Measurements from ENCODE around the gene CERK.

The CERK gene

GRCh38 chr22:46767249-46767985 lies 29.4 kb upstream of the CERK start:
- no peak overlapping the region for H3K4me3 ChIP-seq (ENCODE audit: low read length)

GRCh38 chr22:46766611-46767010 lies 28.6 kb upstream of the CERK start:
- no peak for DNase-seq (ENCODE audit: low read depth, low spot score)
- no peak overlapping the region for H3K4me3 ChIP-seq (ENCODE audit: low read length)

More at GRCh38 chr22:46767249-46767985, 29.4 kb upstream of the CERK start:
- DNase-seq (ENCODE audit: low read depth, low spot score) = no peak

- H3K4me3 ChIP-seq (ENCODE audit: low read length) = no peak overlapping the region
- no peak for DNase-seq (ENCODE audit: low read depth, low spot score)
Observed at GRCh38 chr22:46764779-46765485, 26.9 kb upstream of the CERK start.

- DNase-seq (ENCODE audit: low read depth, low spot score) = no peak
- H3K4me3 ChIP-seq (ENCODE audit: low read length) = no peak overlapping the region
Observed at GRCh38 chr22:46764140-46764680, 26.2 kb upstream of the CERK start.

GRCh38 chr22:46763051-46763705 lies 25.1 kb upstream of the CERK start:
- peak; percentile 21 for DNase-seq (ENCODE audit: low read depth, low spot score)
- peak overlapping the region; percentile 78 for H3K4me3 ChIP-seq (ENCODE audit: low read length)

GRCh38 chr22:46762238-46763050 lies 24.4 kb upstream of the CERK start, which contains the start of gene TBC1D22A:
TSS of gene TBC1D22A (plus strand) at chr22:46762650. CDS start at chr22:46762787, 137 bp downstream.
- DNase-seq (ENCODE audit: low read depth, low spot score) = peak; percentile 94
- peak within 1 kb of the TSS; percentile 78 for H3K4me3 ChIP-seq (ENCODE audit: low read length)

- DNase-seq (ENCODE audit: low read depth, low spot score) = peak; percentile 23
- peak overlapping the region; percentile 78 for H3K4me3 ChIP-seq (ENCODE audit: low read length)
Observed at GRCh38 chr22:46761539-46762237, 23.6 kb upstream of the CERK start.

GRCh38 chr22:46761017-46761416 lies 23.0 kb upstream of the CERK start:
- H3K4me3 ChIP-seq (ENCODE audit: low read length) = no peak overlapping the region
- no peak for DNase-seq (ENCODE audit: low read depth, low spot score)

- no peak overlapping the region for H3K4me3 ChIP-seq (ENCODE audit: low read length)
Observed at GRCh38 chr22:46758867-46759290, 20.8 kb upstream of the CERK start.

GRCh38 chr22:46758121-46758520 lies 20.1 kb upstream of the CERK start:
- DNase-seq (ENCODE audit: low read depth, low spot score) = no peak
- H3K4me3 ChIP-seq (ENCODE audit: low read length) = no peak overlapping the region

More at GRCh38 chr22:46758867-46759290, 20.8 kb upstream of the CERK start:
- DNase-seq (ENCODE audit: low read depth, low spot score) = peak; percentile 42

GRCh38 chr22:46757104-46757503 lies 19.1 kb upstream of the CERK start:
- no peak overlapping the region for H3K4me3 ChIP-seq (ENCODE audit: low read length)
- no peak for DNase-seq (ENCODE audit: low read depth, low spot score)

GRCh38 chr22:46756097-46756496 lies 18.0 kb upstream of the CERK start:
- no peak overlapping the region for H3K4me3 ChIP-seq (ENCODE audit: low read length)
- no peak for DNase-seq (ENCODE audit: low read depth, low spot score)

- no peak overlapping the region for H3K4me3 ChIP-seq (ENCODE audit: low read length)
- no peak for DNase-seq (ENCODE audit: low read depth, low spot score)
Observed at GRCh38 chr22:46755525-46755924, 17.5 kb upstream of the CERK start.

GRCh38 chr22:46754826-46755225 lies 16.8 kb upstream of the CERK start:
- DNase-seq (ENCODE audit: low read depth, low spot score) = no peak
- H3K4me3 ChIP-seq (ENCODE audit: low read length) = no peak overlapping the region

GRCh38 chr22:46754110-46754799 lies 16.2 kb upstream of the CERK start:
- H3K4me3 ChIP-seq (ENCODE audit: low read length) = no peak overlapping the region
- DNase-seq (ENCODE audit: low read depth, low spot score) = no peak

- no peak overlapping the region for H3K4me3 ChIP-seq (ENCODE audit: low read length)
- no peak for DNase-seq (ENCODE audit: low read depth, low spot score)
Observed at GRCh38 chr22:46753761-46754109, 15.7 kb upstream of the CERK start.

- DNase-seq (ENCODE audit: low read depth, low spot score) = no peak
- H3K4me3 ChIP-seq (ENCODE audit: low read length) = no peak overlapping the region
Observed at GRCh38 chr22:46753360-46753759, 15.3 kb upstream of the CERK start.

GRCh38 chr22:46752988-46753310 lies 14.9 kb upstream of the CERK start:
- H3K4me3 ChIP-seq (ENCODE audit: low read length) = no peak overlapping the region
- no peak for DNase-seq (ENCODE audit: low read depth, low spot score)

Data from Jurkat, Clone E6-1 (cell line).